ENCODE measurements around the gene SHQ1.

- no peak for TF ChIP-seq CTCF (conservative IDR thresholded peaks at IDR 0.05; ENCODE audit: low read length)
- no peak for TF ChIP-seq EZH2phosphoT487 (IDR thresholded peaks at IDR 0.05; ENCODE audit: borderline replicate concordance)
Measured at GRCh38 chr3:72721683-72722381, 126.4 kb downstream of the SHQ1 start.

Data from Loucy (cell line).